GM18867 (cell line): ENCODE results near the gene TNNT3.

ENCODE experiments used
- ATAC-seq: cut with Tn5 transposase; IDR thresholded peaks from one replicate; pipeline ENCODE4 v1.9.1; 2021; ENCODE audit warnings: mild to moderate bottlenecking, moderate library complexity; ENCODE audit not compliant: unreplicated experiment

The TNNT3 gene

GRCh38 chr11:1982873-1983600 lies 63.5 kb downstream of the TNNT3 start:
- ATAC-seq, result no peak

- ATAC-seq, result no peak
Measured at GRCh38 chr11:1983601-1983961, 64.1 kb downstream of the TNNT3 start.

GRCh38 chr11:1987024-1987423 lies 67.5 kb downstream of the TNNT3 start:
- no peak for ATAC-seq

GRCh38 chr11:1988174-1988573 lies 68.7 kb downstream of the TNNT3 start:
- no peak for ATAC-seq
